Neuronal stem cell (in vitro differentiated cells): Measurements from ENCODE around the gene CHST7.

Source experiments
- DNase-seq: peaks from one replicate; pipeline ENCODE4 v3.0.0-alpha.2; 2013; ENCODE audit warnings: low spot score
- H2AFZ ChIP-seq: one replicate; pipeline ENCODE4 v1.6.1; 2013; ENCODE audit warnings: mild to moderate bottlenecking, low read length, inconsistent platforms
- H2AK5ac ChIP-seq: 2 replicates; pipeline ENCODE4 v1.6.1; 2013; ENCODE audit warnings: low read depth, mild to moderate bottlenecking, inconsistent platforms, low read length, moderate library complexity, mixed read lengths
- H2BK120ac ChIP-seq: 2 replicates; pipeline ENCODE4 v1.6.1; 2013; ENCODE audit warnings: low read depth, mild to moderate bottlenecking, inconsistent platforms, low read length, moderate library complexity, mixed read lengths
- H2BK12ac ChIP-seq: one replicate; pipeline ENCODE4 v1.6.1; 2013; ENCODE audit warnings: low read length, inconsistent platforms
- H2BK15ac ChIP-seq: 2 replicates; pipeline ENCODE4 v1.6.1; 2013; ENCODE audit warnings: mild to moderate bottlenecking, low read length, inconsistent platforms, mixed read lengths
- H2BK5ac ChIP-seq: one replicate; pipeline ENCODE4 v1.6.1; 2013; ENCODE audit warnings: inconsistent platforms, mild to moderate bottlenecking, low read length, moderate library complexity
- H3K14ac ChIP-seq: one replicate; pipeline ENCODE4 v1.6.1; 2013; ENCODE audit warnings: low read length, inconsistent platforms
- H3K18ac ChIP-seq: 2 replicates; pipeline ENCODE4 v1.6.1; 2013; ENCODE audit warnings: low read length, inconsistent platforms
- H3K23ac ChIP-seq: 2 replicates; pipeline ENCODE4 v1.6.1; 2013; ENCODE audit warnings: low read depth, mild to moderate bottlenecking, mixed read lengths, low read length, inconsistent platforms; ENCODE audit not compliant: poor library complexity
- H3K27ac ChIP-seq: replicated peaks from 3 replicates; pipeline ENCODE4 v1.5.1; 2013; ENCODE audit warnings: low read length, inconsistent platforms
- H3K27me3 ChIP-seq, 3 experiments: 2 replicates each; pipeline ENCODE4 v1.6.1; 2013; ENCODE audit warnings: low read length in 3 of 3, mild to moderate bottlenecking in 2 of 3, inconsistent platforms in 1 of 3, low read depth in 1 of 3, mixed read lengths in 1 of 3, moderate library complexity in 1 of 3; ENCODE audit not compliant: control insufficient read depth in 3 of 3, insufficient read depth in 3 of 3
- H3K36me3 ChIP-seq, 2 donors: replicated peaks in 1 of 2; 2 replicates each; pipeline ENCODE4 v1.6.1; 2013; ENCODE audit warnings: low read length in 2 of 2; ENCODE audit not compliant: control insufficient read depth in 2 of 2, insufficient read depth in 2 of 2
- H3K4ac ChIP-seq: 2 replicates; pipeline ENCODE4 v1.6.1; 2013; ENCODE audit warnings: inconsistent platforms, mild to moderate bottlenecking, low read length, moderate library complexity
- H3K4me1 ChIP-seq, 2 donors: 1 replicate in 1 of 2; 2 replicates in 1 of 2; pipeline ENCODE4 v1.6.1; 2013; ENCODE audit warnings: low read length in 2 of 2, low read depth in 1 of 2; ENCODE audit not compliant: control insufficient read depth in 2 of 2, insufficient read depth in 1 of 2
- H3K4me2 ChIP-seq: one replicate; pipeline ENCODE4 v1.6.1; 2013; ENCODE audit warnings: mild to moderate bottlenecking, low read length, inconsistent platforms; ENCODE audit not compliant: insufficient read depth, poor library complexity, severe bottlenecking
- H3K4me3 ChIP-seq, 2 donors: 2 replicates each; pipeline ENCODE4 v1.5.1; 2013; ENCODE audit warnings: low read length in 2 of 2, mild to moderate bottlenecking in 2 of 2, inconsistent platforms in 1 of 2, moderate library complexity in 1 of 2
- H3K79me1 ChIP-seq: one replicate; pipeline ENCODE4 v1.6.1; 2013; ENCODE audit warnings: low read depth, mild to moderate bottlenecking, inconsistent platforms, low read length, moderate library complexity
- H3K9ac ChIP-seq: one replicate; pipeline ENCODE4 v1.6.1; 2013; ENCODE audit warnings: mild to moderate bottlenecking, low read depth, low read length, inconsistent platforms; ENCODE audit not compliant: poor library complexity
- H3K9me3 ChIP-seq, 2 donors: replicated peaks in 1 of 2; 2 replicates each; pipeline versions ENCODE3 to v1.6.1; 2013; ENCODE audit warnings: low read length in 2 of 2, mild to moderate bottlenecking in 2 of 2, inconsistent platforms in 1 of 2, low read depth in 1 of 2, mixed read lengths in 1 of 2, moderate library complexity in 1 of 2; ENCODE audit not compliant: control insufficient read depth in 2 of 2, insufficient read depth in 1 of 2
- H4K8ac ChIP-seq: one replicate; pipeline ENCODE4 v1.6.1; 2013; ENCODE audit warnings: low read depth, mild to moderate bottlenecking, inconsistent platforms, low read length, moderate library complexity
- H4K91ac ChIP-seq: one replicate; pipeline ENCODE4 v1.6.1; 2013; ENCODE audit warnings: low read length, low read depth, mild to moderate bottlenecking, inconsistent platforms; ENCODE audit not compliant: poor library complexity
- WGBS, 2 donors: extraction: QIAGEN DNeasy Blood & Tissue Kit; methylation state at CpG; one replicate each; pipeline ENCODE4 v1.1.7; 2013; ENCODE audit warnings: missing lambda C conversion rate in 2 of 2, mixed read lengths in 1 of 2; ENCODE audit not compliant: insufficient read length in 2 of 2, insufficient replicate concordance in 1 of 2; ENCODE audit errors: extremely low coverage in 2 of 2; 5-methylcytosine and 5-hydroxymethylcytosine counted together

The CHST7 gene

GRCh38 chrX:46547857-46548256 is 25.7 kb upstream of the CHST7 start:
- no peak for DNase-seq
- Histone ChIP-seq H2BK15ac (no peak overlapping the region), H2AFZ (no peak overlapping the region), H2BK120ac (no peak overlapping the region), H3K4me3 (no peak overlapping the region), H2BK12ac (no peak overlapping the region), H3K14ac (no peak overlapping the region), H3K27me3 (peaks cover 0 to 3% (median 0%) of the 10 kb centered on the region in 3 experiments), H3K27ac (no peak overlapping the region), H3K4me1 (peaks cover 2 to 4% of the 10 kb centered on the region in 2 donors), H3K79me1 (peaks cover 1% of the 10 kb centered on the region), H4K8ac (no peak overlapping the region), H3K4ac (no peak overlapping the region), H3K9ac (no peak overlapping the region), H2AK5ac (no peak overlapping the region), H3K4me2 (no peak overlapping the region), H3K9me3 (no peaks in the 10 kb centered on the region), H3K23ac (no peak overlapping the region), H4K91ac (no peak overlapping the region), H2BK5ac (no peak overlapping the region), H3K36me3 (peaks cover 1 to 27% of the 10 kb centered on the region in 2 donors), H3K18ac (no peak overlapping the region)
- WGBS, 2 donors: no CpG with 5 or more reads among the region's 6 CpGs

GRCh38 chrX:46549914-46550313 is 23.7 kb upstream of the CHST7 start:
- Histone ChIP-seq H3K9ac (no peak overlapping the region), H2AK5ac (no peak overlapping the region), H3K18ac (no peak overlapping the region), H3K4me1 (peaks cover 2 to 4% of the 10 kb centered on the region in 2 donors), H3K4me3 (no peak overlapping the region), H2BK5ac (no peak overlapping the region), H4K8ac (no peak overlapping the region), H3K23ac (no peak overlapping the region), H3K14ac (no peak overlapping the region), H3K4ac (no peak overlapping the region), H4K91ac (no peak overlapping the region), H2BK15ac (no peak overlapping the region), H3K79me1 (no peaks in the 10 kb centered on the region), H2AFZ (no peak overlapping the region), H3K27ac (no peak overlapping the region), H3K27me3 (no peaks in the 10 kb centered on the region), H3K4me2 (no peak overlapping the region), H3K9me3 (no peaks in the 10 kb centered on the region), H2BK12ac (no peak overlapping the region), H2BK120ac (no peak overlapping the region), H3K36me3 (peaks cover 1 to 27% of the 10 kb centered on the region in 2 donors)
- no CpG with 5 or more reads among the region's 1 CpG for WGBS, 2 donors
- no peak for DNase-seq

GRCh38 chrX:46551494-46552128 is 22.0 kb upstream of the CHST7 start:
- no CpG with 5 or more reads among the region's 8 CpGs for WGBS, 2 donors
- no peak overlapping the region for H2AFZ ChIP-seq
- H4K8ac ChIP-seq: no peak overlapping the region
- H3K9ac ChIP-seq: no peak overlapping the region
- H4K91ac ChIP-seq: no peak overlapping the region
- no peak overlapping the region for H2BK15ac ChIP-seq
- H3K18ac ChIP-seq: no peak overlapping the region
- no peak overlapping the region for H2AK5ac ChIP-seq
- no peak for DNase-seq
- H3K14ac ChIP-seq: no peak overlapping the region
- no peak overlapping the region for H2BK5ac ChIP-seq
- no peaks in the 10 kb centered on the region for H3K27me3 ChIP-seq
- no peak overlapping the region for H2BK12ac ChIP-seq
- H3K4me3 ChIP-seq: no peak overlapping the region
- no peaks in the 10 kb centered on the region for H3K9me3 ChIP-seq
- H3K4me1 ChIP-seq: no peaks in the 10 kb centered on the region
- H3K36me3 ChIP-seq: peaks cover 1 to 23% of the 10 kb centered on the region in 2 donors
- no peak overlapping the region for H3K4ac ChIP-seq
- no peak overlapping the region for H2BK120ac ChIP-seq
- no peak overlapping the region for H3K4me2 ChIP-seq
- H3K23ac ChIP-seq: no peak overlapping the region
- H3K27ac ChIP-seq: no peak overlapping the region
- no peaks in the 10 kb centered on the region for H3K79me1 ChIP-seq

GRCh38 chrX:46553935-46554334 is 19.6 kb upstream of the CHST7 start:
- Histone ChIP-seq H3K9ac (no peak overlapping the region), H3K79me1 (no peaks in the 10 kb centered on the region), H3K27me3 (no peaks in the 10 kb centered on the region), H3K4ac (no peak overlapping the region), H3K36me3 (peaks cover 0 to 1% of the 10 kb centered on the region in 2 donors), H3K4me1 (no peaks in the 10 kb centered on the region), H3K27ac (no peak overlapping the region), H3K4me3 (no peak overlapping the region), H3K23ac (no peak overlapping the region), H2BK15ac (no peak overlapping the region), H3K9me3 (no peaks in the 10 kb centered on the region), H2AFZ (no peak overlapping the region), H2AK5ac (no peak overlapping the region), H2BK120ac (no peak overlapping the region), H3K18ac (no peak overlapping the region), H2BK5ac (no peak overlapping the region), H2BK12ac (no peak overlapping the region), H4K91ac (no peak overlapping the region), H3K4me2 (no peak overlapping the region), H4K8ac (no peak overlapping the region), H3K14ac (no peak overlapping the region)
- no CpG with 5 or more reads among the region's 5 CpGs for WGBS, 2 donors
- no peak for DNase-seq
